GM23338 (cell line): ENCODE data around the gene CDK14. TPM values are rescaled to one million over a fixed set of nuclear protein-coding genes. Genes with fewer than 3 reads are reported as not detected.

Source experiments
- ATAC-seq: fragments of 200-7000 bp; cut with Tn5 transposase; 3 replicates; pipeline ENCODE4 v1.9.1; 2020
- DNase-seq: peaks from one replicate; pipeline ENCODE4 v3.0.0-alpha.2; 2015; ENCODE audit warnings: low spot score
- H2AFZ ChIP-seq: fragments of 200-600 bp; sonication (generic); 2 replicates; pipeline ENCODE4 v1.8.0; 2016; ENCODE audit warnings: antibody characterized with exemption, mild to moderate bottlenecking, moderate library complexity
- H3F3A ChIP-seq: fragments of 200-600 bp; sonication (generic); replicated peaks from 2 replicates; pipeline ENCODE4 v1.8.0; 2017; ENCODE audit warnings: antibody characterized with exemption, mixed run types, low read depth
- H3K27ac ChIP-seq: fragments of 200-600 bp; sonication (generic); 2 replicates; pipeline ENCODE4 v1.6.1; 2016; ENCODE audit warnings: low read depth
- H3K27me3 ChIP-seq: fragments of 200-600 bp; sonication (generic); 2 replicates; pipeline ENCODE4 v1.8.0; 2016; ENCODE audit warnings: mild to moderate bottlenecking, mixed run types, moderate library complexity; ENCODE audit not compliant: insufficient read depth
- H3K36me3 ChIP-seq: fragments of 200-600 bp; sonication (generic); 2 replicates; pipeline ENCODE4 v1.8.0; 2016; ENCODE audit warnings: mild to moderate bottlenecking; ENCODE audit not compliant: insufficient read depth
- H3K4me1 ChIP-seq: fragments of 200-600 bp; sonication (generic); 2 replicates; pipeline ENCODE4 v1.8.0; 2016; ENCODE audit warnings: mild to moderate bottlenecking, moderate library complexity; ENCODE audit not compliant: insufficient read depth
- H3K4me2 ChIP-seq: fragments of 200-600 bp; sonication (generic); 2 replicates; pipeline ENCODE4 v1.7.1; 2017; ENCODE audit warnings: mixed run types
- H3K4me3 ChIP-seq: fragments of 200-600 bp; sonication (generic); 2 replicates; pipeline ENCODE4 v1.6.1; 2016; ENCODE audit warnings: mixed run types
- H3K79me2 ChIP-seq: fragments of 200-600 bp; sonication (generic); replicated peaks from 2 replicates; pipeline ENCODE4 v1.8.0; 2017; ENCODE audit warnings: mild to moderate bottlenecking; ENCODE audit not compliant: insufficient read depth
- H3K9me2 ChIP-seq: fragments of 200-600 bp; sonication (generic); 2 replicates; pipeline ENCODE4 v1.8.0; 2017; ENCODE audit not compliant: insufficient read depth
- H4K20me1 ChIP-seq: fragments of 200-600 bp; sonication (generic); replicated peaks from 2 replicates; pipeline ENCODE4 v1.8.0; 2017; ENCODE audit warnings: mild to moderate bottlenecking; ENCODE audit not compliant: insufficient read depth
- H3K27ac Mint-ChIP-seq: 2 replicates; pipeline ENCODE4 v1.8.0; 2020; ENCODE audit warnings: inconsistent platforms, mild to moderate bottlenecking, moderate library complexity, mixed read lengths
- H3K27me3 Mint-ChIP-seq: 3 replicates; pipeline ENCODE4 v1.8.0; 2022; ENCODE audit warnings: low read depth, mild to moderate bottlenecking, moderate library complexity, mixed read lengths, inconsistent platforms; ENCODE audit not compliant: insufficient read depth, poor library complexity
- H3K36me3 Mint-ChIP-seq: 3 replicates; pipeline ENCODE4 v1.8.0; 2021; ENCODE audit warnings: low read depth, mild to moderate bottlenecking, inconsistent platforms, moderate library complexity, mixed read lengths
- H3K4me1 Mint-ChIP-seq: 3 replicates; pipeline ENCODE4 v1.8.0; 2020; ENCODE audit warnings: mild to moderate bottlenecking, inconsistent platforms, mixed read lengths
- H3K4me3 Mint-ChIP-seq: 3 replicates; pipeline ENCODE4 v1.8.0; 2021; ENCODE audit warnings: moderate library complexity, mild to moderate bottlenecking, inconsistent platforms, mixed read lengths
- H3K9me3 Mint-ChIP-seq: 3 replicates; pipeline ENCODE4 v1.8.0; 2020; ENCODE audit warnings: moderate library complexity, mild to moderate bottlenecking, inconsistent platforms, mixed read lengths
- EZH2 ChIP-seq: fragments of 200-600 bp; sonication (generic); IDR thresholded peaks from one replicate; pipeline ENCODE4 v1.8.0; 2017; ENCODE audit warnings: antibody characterized with exemption, mild to moderate bottlenecking, low read depth; ENCODE audit not compliant: unreplicated experiment
- NANOG ChIP-seq: IDR thresholded peaks from 2 replicates; pipeline ENCODE4 v1.6.1; 2016; ENCODE audit warnings: antibody characterized with exemption, borderline replicate concordance
- POLR2AphosphoS5 ChIP-seq: IDR thresholded peaks from 2 replicates; pipeline ENCODE4 v1.6.1; 2016; ENCODE audit warnings: antibody characterized with exemption, low read depth
- ZNF114 ChIP-seq: fragments of 250-450 bp; sonication (Bioruptor Pico); IDR thresholded peaks from 2 replicates; pipeline ENCODE4 v1.5.0; 2020; ENCODE audit warnings: mild to moderate bottlenecking, moderate library complexity
- ZNF331 ChIP-seq: fragments of 250-450 bp; sonication (Bioruptor Pico); IDR thresholded peaks from 2 replicates; pipeline ENCODE4 v1.5.0; 2020; ENCODE audit warnings: low read depth, mild to moderate bottlenecking, moderate library complexity
- polyA plus RNA-seq: library from polyadenylated mRNA; unstranded; fragments of >200 nt; fragmentation: Nextera tagmentation; extraction: Ambion mirVana; gene quantifications from 2 replicates; pipeline ENCODE4 v1.2.1, GENCODE V29; 2016
- total RNA-seq: library from RNA; depleted of rRNA; stranded (reverse); fragments of >200 nt; shearing (Covaris generic); gene quantifications from 2 replicates; pipeline ENCODE4 v1.2.3, GENCODE V29; 2014
- TF ChIP-seq, protein P1 (sequence below), 2 experiments: fragments of 200-600 bp in 1 of 2; sonication (generic) in 1 of 2; conservative IDR thresholded peaks; 2 replicates each; pipeline versions ENCODE4 v1.5.1 to v1.6.1; 2016 to 2017; ENCODE audit warnings: antibody characterized with exemption in 2 of 2, low read depth in 2 of 2, mild to moderate bottlenecking in 2 of 2, moderate library complexity in 1 of 2
- TF ChIP-seq, protein P2 (sequence below): IDR thresholded peaks from 2 replicates; pipeline ENCODE4 v1.6.1; 2016; ENCODE audit warnings: antibody characterized with exemption
- TF ChIP-seq, protein P3 (sequence below): IDR thresholded peaks from one replicate; pipeline ENCODE4 v1.6.1; 2018; ENCODE audit warnings: antibody characterized with exemption; ENCODE audit not compliant: unreplicated experiment

The CDK14 gene
- total and polyA plus RNA-seq, 2 experiments from 2014 or later, result 11.2 to 24.0 TPM

DNA sequence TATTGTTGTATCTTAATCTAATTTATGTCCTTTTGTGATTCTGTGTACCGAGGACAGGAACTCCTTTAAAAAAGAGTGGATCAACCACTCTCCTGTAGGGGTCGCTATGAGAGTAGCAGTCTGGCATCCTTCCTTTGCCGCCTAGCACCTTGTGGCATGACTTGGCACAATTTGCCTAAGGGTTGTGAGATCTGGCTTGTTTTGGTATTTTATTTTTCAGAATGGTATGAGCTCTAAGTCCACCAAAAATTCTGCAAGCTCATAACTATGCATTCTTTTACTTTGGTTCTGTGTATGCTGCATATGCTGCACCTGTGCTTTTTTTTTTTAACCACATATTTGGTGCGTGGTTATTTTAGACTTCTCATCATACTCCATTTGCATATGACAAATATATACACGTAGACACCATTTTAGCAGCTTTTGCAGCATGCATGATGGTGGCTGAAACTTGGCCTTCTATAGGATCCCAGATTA lies 112.8 kb downstream of the CDK14 start:
- Mint-ChIP-seq H3K9me3 (peaks cover 6% of the 10 kb centered on the region), H3K4me3 (no peak overlapping the region), H3K4me1 (peaks cover 66% of the 10 kb centered on the region), H3K27ac (peak overlapping the region; percentile 80), H3K36me3 (peaks cover 13% of the 10 kb centered on the region; the same call in 2 of the 3 replicates), H3K27me3 (peaks cover 4% of the 10 kb centered on the region)
- ATAC-seq, result peak; percentile 87
- peak; percentile 93 for DNase-seq
- H3K27me3 ChIP-seq, result no peaks in the 10 kb centered on the region
- H3K4me2 ChIP-seq, result peak overlapping the region; percentile 8; the same call in 1 of the 2 replicates
- no peaks in the 10 kb centered on the region for H3K36me3 ChIP-seq
- TF ChIP-seq ZNF114, result no peak
- TF ChIP-seq, protein P1, sequence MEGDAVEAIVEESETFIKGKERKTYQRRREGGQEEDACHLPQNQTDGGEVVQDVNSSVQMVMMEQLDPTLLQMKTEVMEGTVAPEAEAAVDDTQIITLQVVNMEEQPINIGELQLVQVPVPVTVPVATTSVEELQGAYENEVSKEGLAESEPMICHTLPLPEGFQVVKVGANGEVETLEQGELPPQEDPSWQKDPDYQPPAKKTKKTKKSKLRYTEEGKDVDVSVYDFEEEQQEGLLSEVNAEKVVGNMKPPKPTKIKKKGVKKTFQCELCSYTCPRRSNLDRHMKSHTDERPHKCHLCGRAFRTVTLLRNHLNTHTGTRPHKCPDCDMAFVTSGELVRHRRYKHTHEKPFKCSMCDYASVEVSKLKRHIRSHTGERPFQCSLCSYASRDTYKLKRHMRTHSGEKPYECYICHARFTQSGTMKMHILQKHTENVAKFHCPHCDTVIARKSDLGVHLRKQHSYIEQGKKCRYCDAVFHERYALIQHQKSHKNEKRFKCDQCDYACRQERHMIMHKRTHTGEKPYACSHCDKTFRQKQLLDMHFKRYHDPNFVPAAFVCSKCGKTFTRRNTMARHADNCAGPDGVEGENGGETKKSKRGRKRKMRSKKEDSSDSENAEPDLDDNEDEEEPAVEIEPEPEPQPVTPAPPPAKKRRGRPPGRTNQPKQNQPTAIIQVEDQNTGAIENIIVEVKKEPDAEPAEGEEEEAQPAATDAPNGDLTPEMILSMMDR (conservative IDR thresholded peaks at IDR 0.05; ENCODE audit: low read depth in 2 of 2), result peak; percentile 91 to 99
- H4K20me1 ChIP-seq, result no peaks in the 10 kb centered on the region
- H3F3A ChIP-seq, result no peaks in the 10 kb centered on the region
- peak overlapping the region; percentile 75; the same call in 1 of the 2 replicates for H3K27ac ChIP-seq
- no peaks in the 10 kb centered on the region for H3K9me2 ChIP-seq
- H3K4me1 ChIP-seq, result peaks cover 38% of the 10 kb centered on the region
- no peak overlapping the region for H2AFZ ChIP-seq
- H3K4me3 ChIP-seq, result no peak overlapping the region
- H3K79me2 ChIP-seq, result peaks cover 25% of the 10 kb centered on the region

DNA sequence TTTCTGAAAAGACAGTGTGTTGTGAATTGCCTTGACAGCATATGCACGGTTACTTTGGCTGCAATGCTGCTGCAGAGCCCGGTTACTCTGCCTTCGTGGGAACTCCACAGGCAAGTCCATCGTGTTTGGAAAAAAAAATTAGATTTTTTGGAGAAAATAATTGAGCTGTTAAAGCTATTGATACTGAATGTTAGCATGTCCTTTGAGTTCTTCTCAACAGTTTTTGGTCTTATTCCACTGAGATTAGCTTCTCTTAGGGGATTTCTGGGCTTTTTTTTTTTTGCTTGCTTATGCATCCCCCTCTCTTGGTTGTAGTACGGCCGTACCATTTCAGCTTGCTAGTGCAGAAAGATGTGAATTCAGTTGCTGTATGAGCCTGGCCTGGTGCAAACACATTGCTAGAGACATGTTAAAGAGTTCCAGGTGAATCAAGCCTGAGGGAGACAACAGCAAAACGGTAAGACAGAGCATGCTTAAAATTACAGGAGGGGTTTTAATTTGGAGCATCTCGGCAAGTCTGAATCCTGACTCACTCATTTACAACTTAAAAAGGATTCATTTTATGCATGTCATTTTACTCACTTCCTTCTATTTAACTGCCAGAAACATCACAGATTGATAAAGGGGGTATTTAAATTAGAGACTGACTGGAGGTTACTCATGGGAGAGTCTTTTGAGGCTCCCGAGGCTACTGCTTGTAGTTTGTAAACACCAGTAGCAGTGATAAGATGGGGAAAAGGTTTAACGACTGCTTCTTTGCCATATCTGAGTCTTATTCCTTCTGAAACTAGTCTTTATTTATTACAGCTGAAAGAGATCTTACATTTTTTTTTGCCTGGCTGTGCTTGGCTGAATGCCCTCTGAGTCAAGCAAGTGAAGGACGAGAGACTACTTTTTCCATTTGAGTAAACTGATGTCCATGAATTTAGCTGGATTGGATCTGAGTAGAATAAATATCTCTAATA lies 113.7 kb downstream of the CDK14 start:
- no peaks in the 10 kb centered on the region for H3K27me3 ChIP-seq
- Mint-ChIP-seq H3K27ac (peak overlapping the region; percentile 80), H3K4me3 (peak overlapping the region; percentile 9; the same call in 2 of the 3 replicates), H3K36me3 (peaks cover 18% of the 10 kb centered on the region; the same call in 2 of the 3 replicates), H3K4me1 (peaks cover 66% of the 10 kb centered on the region), H3K9me3 (peaks cover 13% of the 10 kb centered on the region), H3K27me3 (peaks cover 2% of the 10 kb centered on the region)
- peak overlapping the region; percentile 75; the same call in 1 of the 2 replicates for H3K27ac ChIP-seq
- DNase-seq (no peak), ATAC-seq (peak; percentile 51)
- no peak overlapping the region for H2AFZ ChIP-seq
- peaks cover 38% of the 10 kb centered on the region for H3K4me1 ChIP-seq
- no peaks in the 10 kb centered on the region; the same call in 1 of the 2 replicates for H3K36me3 ChIP-seq
- H3F3A ChIP-seq, result no peaks in the 10 kb centered on the region
- TF ChIP-seq, protein P1 (conservative IDR thresholded peaks at IDR 0.05; ENCODE audit: low read depth in 2 of 2), result no peak
- TF ChIP-seq EZH2 (no peak), ZNF331 (CRISPR knock-in tag) (no peak), ZNF114 (no peak), POLR2AphosphoS5 (no peak), NANOG (no peak)
- TF ChIP-seq, protein P2, sequence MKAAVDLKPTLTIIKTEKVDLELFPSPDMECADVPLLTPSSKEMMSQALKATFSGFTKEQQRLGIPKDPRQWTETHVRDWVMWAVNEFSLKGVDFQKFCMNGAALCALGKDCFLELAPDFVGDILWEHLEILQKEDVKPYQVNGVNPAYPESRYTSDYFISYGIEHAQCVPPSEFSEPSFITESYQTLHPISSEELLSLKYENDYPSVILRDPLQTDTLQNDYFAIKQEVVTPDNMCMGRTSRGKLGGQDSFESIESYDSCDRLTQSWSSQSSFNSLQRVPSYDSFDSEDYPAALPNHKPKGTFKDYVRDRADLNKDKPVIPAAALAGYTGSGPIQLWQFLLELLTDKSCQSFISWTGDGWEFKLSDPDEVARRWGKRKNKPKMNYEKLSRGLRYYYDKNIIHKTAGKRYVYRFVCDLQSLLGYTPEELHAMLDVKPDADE, result no peak
- TF ChIP-seq, protein P3, sequence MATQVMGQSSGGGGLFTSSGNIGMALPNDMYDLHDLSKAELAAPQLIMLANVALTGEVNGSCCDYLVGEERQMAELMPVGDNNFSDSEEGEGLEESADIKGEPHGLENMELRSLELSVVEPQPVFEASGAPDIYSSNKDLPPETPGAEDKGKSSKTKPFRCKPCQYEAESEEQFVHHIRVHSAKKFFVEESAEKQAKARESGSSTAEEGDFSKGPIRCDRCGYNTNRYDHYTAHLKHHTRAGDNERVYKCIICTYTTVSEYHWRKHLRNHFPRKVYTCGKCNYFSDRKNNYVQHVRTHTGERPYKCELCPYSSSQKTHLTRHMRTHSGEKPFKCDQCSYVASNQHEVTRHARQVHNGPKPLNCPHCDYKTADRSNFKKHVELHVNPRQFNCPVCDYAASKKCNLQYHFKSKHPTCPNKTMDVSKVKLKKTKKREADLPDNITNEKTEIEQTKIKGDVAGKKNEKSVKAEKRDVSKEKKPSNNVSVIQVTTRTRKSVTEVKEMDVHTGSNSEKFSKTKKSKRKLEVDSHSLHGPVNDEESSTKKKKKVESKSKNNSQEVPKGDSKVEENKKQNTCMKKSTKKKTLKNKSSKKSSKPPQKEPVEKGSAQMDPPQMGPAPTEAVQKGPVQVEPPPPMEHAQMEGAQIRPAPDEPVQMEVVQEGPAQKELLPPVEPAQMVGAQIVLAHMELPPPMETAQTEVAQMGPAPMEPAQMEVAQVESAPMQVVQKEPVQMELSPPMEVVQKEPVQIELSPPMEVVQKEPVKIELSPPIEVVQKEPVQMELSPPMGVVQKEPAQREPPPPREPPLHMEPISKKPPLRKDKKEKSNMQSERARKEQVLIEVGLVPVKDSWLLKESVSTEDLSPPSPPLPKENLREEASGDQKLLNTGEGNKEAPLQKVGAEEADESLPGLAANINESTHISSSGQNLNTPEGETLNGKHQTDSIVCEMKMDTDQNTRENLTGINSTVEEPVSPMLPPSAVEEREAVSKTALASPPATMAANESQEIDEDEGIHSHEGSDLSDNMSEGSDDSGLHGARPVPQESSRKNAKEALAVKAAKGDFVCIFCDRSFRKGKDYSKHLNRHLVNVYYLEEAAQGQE, result no peak
- H3K79me2 ChIP-seq, result peaks cover 34% of the 10 kb centered on the region
- H3K9me2 ChIP-seq, result no peaks in the 10 kb centered on the region
- H4K20me1 ChIP-seq, result no peaks in the 10 kb centered on the region
- H3K4me3 ChIP-seq, result no peak overlapping the region
- H3K4me2 ChIP-seq, result peak overlapping the region; percentile 44; the same call in 1 of the 2 replicates
